Islet of Langerhans (tissue), 1 donor: Measurements from ENCODE around the gene C1QA.
"Not testable (repeated sequence)": the region's sequence is repeated elsewhere in the genome, so short reads cannot be mapped to it uniquely, and the experiment has no call there.

Source experiments
- FAIRE-seq: peaks from one replicate; lab custom pipeline; 2011; peaks lifted over from hg19 to GRCh38; lab: Jason Lieb, UNC

The C1QA gene

DNA sequence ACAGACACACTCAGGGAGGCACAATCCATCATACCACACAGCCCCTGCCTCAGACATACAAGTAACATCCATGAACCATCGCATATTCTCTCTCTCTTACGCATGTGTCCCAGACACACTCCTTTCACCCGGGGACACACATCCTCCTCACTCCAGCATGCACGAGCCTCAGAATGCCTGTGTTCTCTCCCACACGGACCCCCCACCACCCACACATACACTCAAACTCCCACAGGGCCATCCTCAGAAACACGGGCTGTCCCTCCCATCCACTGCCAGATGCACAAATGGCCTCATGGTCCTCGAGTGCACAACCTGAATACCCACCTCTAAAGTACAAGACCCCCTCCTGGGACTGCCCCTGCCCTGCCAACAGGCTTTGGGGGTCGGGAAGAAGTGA lies 4.8 kb downstream of the C1QA start:
- no peak for FAIRE-seq

DNA sequence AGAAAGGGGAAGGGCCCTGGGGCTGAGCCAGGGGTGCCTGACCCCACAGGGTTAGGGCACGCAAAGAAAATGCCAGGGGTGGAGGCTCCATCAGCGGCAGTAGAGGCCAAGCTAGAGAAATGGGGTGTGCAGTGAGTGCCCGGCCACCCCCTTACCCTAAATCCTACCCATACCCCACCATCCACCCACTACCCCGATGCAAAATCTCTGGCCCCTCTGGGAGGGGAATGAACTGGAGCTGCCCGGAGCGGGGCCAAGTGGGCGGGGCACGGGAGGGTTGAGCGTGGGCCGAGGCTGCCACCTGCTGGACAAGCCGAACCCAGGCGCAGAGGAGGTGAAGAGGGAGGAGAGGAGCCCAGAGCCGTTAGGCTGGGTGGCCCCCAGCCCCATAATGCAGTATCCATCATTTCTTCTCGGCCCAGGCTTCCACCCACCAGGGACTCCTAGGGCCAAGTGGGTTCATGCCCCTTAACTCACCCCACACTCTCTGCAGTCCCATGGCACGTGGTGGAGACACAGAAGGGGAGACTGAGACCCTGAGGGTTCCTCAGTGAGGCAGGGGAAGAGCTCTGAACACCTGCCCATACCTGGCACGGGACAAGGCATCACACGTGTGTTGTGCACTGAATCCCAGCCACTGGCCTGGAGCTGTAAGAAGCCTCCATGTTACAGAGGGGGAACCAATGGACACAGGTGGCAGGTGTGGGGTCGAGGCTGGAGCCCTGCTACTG lies 5.6 kb downstream of the C1QA start:
- FAIRE-seq, result no peak

GRCh38 chr1:22643381-22643780 lies 7.0 kb downstream of the C1QA start, which contains the start of gene C1QC:
C1QC (plus strand) TSS chr1:22643633; CDS start chr1:22644024, 391 bp downstream.
- FAIRE-seq, result no peak

- FAIRE-seq, result no peak
These were observed 7.5 kb downstream of the C1QA start for GRCh38 chr1:22643928-22644327.

DNA sequence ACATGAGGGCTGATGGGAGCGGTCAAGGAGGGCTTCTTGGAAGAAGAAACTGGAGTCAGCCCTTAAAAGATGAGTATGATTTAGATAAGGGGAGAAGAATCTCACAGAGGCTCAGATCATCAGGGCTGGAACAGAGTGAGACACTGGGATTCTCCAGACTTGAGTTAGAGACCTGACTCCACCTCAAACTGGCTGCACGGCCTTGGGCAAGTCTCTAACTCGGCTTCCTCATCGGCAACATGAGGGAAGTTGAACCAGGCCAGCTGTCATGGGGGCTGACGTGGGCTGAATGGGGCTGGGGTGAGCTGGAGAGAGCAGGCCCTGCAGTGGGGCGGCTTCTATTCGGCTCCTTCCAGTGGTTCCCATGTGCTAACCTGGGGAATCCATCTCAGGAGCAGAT lies 9.5 kb downstream of the C1QA start:
- no peak for FAIRE-seq

- FAIRE-seq, result no peak
These were observed 10.0 kb downstream of the C1QA start for GRCh38 chr1:22646384-22646783.

DNA sequence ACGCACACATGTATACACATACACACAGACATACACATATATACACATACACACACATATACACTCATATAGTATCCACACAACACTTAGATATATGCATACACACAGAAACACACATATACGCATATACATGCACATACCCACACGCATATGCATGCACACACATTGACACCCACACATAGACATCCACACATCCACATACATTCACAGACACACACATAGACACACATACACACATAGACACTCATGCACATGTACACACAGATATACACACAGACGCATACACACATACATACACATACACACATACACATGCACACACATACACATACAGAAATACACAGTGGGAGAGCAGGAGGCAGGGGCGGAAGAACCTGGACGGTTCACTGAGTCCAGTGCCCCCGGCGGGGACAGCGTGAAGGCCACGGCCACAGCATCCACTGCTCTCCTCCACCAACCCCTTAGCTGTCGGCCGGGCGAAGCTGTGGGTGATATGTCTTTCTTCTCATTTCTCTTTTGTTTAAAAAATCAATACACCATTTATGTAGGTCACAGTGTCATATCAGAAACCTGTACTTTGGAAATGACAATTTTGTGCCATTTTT lies 13.8 kb downstream of the C1QA start:
- FAIRE-seq, result no peak

DNA sequence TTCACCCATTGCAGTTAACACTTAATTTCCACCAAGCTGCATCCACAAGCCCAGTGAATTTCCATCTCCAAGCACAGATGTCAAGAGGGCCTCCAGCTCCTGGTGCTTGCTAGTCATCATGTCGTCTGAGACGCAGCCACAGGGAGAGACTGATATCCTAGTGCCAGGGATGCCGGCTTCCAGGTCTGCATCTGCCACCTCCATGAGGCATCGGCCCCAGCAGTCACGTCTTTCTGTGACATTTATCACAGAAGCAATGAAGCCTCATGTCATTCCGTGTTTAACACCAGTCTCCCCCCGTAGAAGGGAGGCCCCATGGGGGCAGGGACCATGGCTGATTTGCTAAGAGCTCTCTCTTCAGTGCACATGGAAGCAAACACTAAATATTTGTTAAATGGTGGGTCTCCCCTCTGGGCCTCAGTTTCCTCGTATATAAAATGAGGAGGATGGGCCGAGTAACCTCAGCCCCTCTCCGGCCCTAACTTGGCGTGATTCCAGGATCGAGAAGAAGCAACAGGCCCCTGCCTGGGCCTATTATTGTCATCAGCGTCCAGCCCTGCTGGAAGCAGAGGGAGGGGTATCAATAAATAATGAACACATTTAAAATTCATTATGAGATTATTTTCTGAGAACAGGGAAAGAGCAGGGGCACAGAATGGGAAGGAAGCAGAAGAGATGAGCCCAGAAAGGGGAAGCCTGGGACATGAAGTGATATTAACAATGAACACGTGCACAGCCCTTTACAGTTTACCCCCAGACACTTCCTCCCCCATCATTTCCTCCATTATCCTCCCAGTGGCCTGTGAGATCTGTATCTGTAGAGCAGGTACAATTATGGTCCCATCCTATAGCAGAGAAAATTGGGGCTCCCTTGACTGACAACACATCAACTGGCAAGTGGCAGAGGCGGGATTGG lies 15.8 kb downstream of the C1QA start:
- no peak for FAIRE-seq

GRCh38 chr1:22652881-22653316 lies 16.5 kb downstream of the C1QA start, which contains the start of gene C1QB:
C1QB (plus strand) TSS chr1:22653236; CDS start chr1:22659463, 6,227 bp downstream.
- no peak for FAIRE-seq

GRCh38 chr1:22654692-22655091 lies 18.3 kb downstream of the C1QA start:
- no peak for FAIRE-seq

GRCh38 chr1:22658385-22659163 lies 22.1 kb downstream of the C1QA start:
- FAIRE-seq, result no peak

DNA sequence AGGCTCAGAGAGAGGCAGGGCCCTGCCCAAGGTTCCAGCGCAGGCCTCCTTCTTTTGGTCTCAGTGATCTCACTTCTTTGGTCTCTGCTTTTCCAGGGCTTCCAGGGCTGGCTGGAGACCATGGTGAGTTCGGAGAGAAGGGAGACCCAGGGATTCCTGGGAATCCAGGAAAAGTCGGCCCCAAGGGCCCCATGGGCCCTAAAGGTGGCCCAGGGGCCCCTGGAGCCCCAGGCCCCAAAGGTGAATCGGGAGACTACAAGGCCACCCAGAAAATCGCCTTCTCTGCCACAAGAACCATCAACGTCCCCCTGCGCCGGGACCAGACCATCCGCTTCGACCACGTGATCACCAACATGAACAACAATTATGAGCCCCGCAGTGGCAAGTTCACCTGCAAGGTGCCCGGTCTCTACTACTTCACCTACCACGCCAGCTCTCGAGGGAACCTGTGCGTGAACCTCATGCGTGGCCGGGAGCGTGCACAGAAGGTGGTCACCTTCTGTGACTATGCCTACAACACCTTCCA lies 24.4 kb downstream of the C1QA start:
- no peak for FAIRE-seq

DNA sequence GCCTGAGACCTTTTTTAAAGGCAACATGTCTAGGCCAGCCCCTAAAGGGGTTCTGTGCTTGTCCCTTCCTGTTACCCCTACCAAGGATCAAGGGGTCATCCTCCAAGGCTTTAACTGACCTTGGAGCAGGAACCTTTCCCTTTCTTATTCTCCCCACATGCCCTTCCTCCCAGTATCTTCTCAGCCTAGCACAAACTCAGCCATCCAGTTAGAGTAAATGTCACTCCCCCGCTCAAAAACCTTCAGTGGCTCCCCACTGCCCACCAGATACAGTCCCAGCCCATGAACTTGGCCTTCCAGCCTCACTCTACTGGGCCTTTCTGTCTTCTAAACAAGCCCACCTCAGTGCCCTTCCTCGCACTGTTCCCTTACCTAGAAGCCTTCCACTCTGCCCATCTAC lies 25.5 kb downstream of the C1QA start:
- no peak for FAIRE-seq

- FAIRE-seq, result no peak
These were observed 25.9 kb downstream of the C1QA start for GRCh38 chr1:22662318-22662717.

DNA sequence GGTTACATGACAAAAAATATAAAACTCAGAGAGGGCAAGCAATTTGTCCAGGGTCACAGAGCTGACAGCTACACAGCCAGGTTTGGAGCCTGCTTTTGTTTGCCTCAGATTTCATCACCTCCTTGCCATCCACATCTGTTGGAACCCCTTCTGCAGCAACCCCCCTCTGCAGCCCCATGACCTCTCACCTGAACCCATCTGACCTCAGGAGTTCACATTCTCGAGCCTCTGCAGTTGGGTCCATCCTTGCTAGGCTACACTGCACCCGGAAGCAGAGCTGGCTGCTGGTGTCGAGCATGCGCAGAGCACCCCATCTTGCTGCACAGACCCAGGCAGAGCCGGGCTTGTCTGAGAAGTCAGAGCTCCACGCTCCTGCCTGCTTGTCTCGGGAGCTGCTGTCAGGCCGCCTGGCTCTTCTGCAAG lies 26.6 kb downstream of the C1QA start:
- no peak for FAIRE-seq

- FAIRE-seq, result no peak
These were observed 29.3 kb downstream of the C1QA start for GRCh38 chr1:22665752-22666151.

DNA sequence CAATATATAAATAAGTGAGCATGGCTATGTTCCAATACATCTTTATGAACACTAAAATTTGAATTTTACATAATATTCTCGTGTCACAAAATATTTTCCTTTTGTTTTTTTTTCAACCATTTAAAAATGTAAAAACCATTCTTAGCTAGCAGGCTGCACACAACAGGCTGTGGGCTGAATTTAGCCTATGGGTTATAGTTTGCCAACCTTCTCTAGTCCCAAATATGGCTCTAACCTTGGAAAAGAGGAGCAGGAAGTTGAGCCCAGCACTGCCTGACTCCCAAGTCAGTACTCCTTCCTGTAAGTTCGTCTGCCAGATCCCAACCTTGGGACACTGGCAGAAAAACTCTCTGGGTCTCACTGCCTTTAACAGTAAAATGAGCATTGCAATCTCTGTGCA lies 30.0 kb downstream of the C1QA start:
- FAIRE-seq, result no peak

DNA sequence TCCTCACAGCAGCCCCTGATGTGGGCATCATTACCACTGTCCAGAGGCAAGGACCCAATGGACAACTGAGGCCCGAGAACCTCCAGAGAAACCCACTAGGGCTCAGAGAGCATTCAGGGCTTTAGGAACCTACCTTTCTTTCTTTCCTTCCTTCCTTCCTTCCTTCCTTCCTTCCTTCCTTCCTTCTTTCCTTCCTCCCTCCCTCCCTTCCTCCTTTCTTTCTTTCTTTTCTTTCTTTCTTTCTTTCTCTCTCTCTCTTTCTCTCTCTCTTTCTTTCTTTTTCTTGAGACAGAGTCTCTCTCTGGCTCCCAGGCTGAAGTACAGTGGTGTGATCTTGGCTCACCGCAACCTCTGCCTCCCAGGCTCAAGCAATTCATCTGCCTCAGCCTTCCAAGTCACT lies 32.4 kb downstream of the C1QA start:
- FAIRE-seq, result not testable (repeated sequence)

DNA sequence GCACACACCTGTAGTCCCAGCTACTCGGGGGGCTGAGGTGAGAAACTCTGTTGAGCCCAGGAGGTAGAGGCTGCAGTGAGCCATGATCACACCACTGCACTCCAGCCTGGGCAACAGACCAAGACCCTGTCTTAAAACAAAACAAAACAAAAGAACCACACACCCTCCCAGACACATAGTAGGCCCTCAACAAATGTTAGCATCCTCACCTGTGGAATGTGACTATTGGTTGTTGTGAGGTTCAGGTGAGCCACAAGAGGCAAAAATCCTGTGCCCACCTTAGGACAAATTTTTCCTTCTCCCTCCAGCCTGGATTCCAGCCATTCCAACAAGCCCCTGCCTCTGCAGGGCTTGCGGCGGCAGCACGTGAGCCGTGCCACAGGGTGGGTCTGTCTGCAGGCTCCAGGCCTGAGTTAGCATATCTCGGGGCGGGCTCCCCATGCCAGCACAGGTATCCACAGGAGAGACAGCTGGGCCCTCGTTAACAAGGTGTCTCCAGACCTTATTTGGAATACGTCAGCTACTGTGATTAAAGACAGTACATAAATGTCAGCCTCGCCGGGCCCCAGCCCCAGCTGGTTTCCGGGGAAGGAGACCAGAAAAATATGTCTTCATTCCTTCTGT lies 34.0 kb downstream of the C1QA start:
- FAIRE-seq, result no peak

- no peak for FAIRE-seq
These were observed 35.6 kb downstream of the C1QA start for GRCh38 chr1:22671999-22672398.
